PC-9 (cell line): ENCODE data around the gene ITCH. TPM values are rescaled to one million over a fixed set of nuclear protein-coding genes. Genes with fewer than 3 reads are reported as not detected.

Source experiments
- BruUV-seq: library from RNA; stranded (reverse); fragments of 400-500 nt; replicated peaks from 2 replicates; lab custom pipeline; 2021; lab: Mats Ljungman, UMichigan
- CTCF ChIA-PET: fragments of 300-600 bp; sonication (Branson Sonifier 250); formaldehyde crosslinking; loops from one replicate; lab custom pipeline; 2022; ENCODE audit warnings: antibody characterized with exemption; lab: Charles Lee
- POLR2A ChIA-PET: fragments of 300-600 bp; sonication (Branson Sonifier 250); formaldehyde crosslinking; loops from one replicate; lab custom pipeline; 2022; ENCODE audit warnings: antibody characterized with exemption; ENCODE audit not compliant: unreplicated experiment; lab: Charles Lee
- DNase-seq, 2 experiments: peaks; one replicate each; pipeline versions ENCODE4 v3.0.0 to v3.0.0-alpha.2; 2015 to 2022; ENCODE audit warnings: mixed read lengths in 1 of 2
- H2AFZ ChIP-seq: fragments of 200-600 bp; sonication (generic); 2 replicates; pipeline ENCODE4 v1.8.1; 2017; ENCODE audit warnings: antibody characterized with exemption
- H3F3A ChIP-seq: fragments of 200-600 bp; sonication (generic); 2 replicates; pipeline ENCODE4 v1.8.1; 2017; ENCODE audit warnings: antibody characterized with exemption, mild to moderate bottlenecking, low read depth; ENCODE audit not compliant: insufficient read depth
- H3K27ac ChIP-seq: fragments of 200-600 bp; sonication (generic); 2 replicates; pipeline ENCODE4 v1.6.1; 2016; ENCODE audit warnings: mixed run types
- H3K27me3 ChIP-seq: fragments of 200-600 bp; sonication (generic); 2 replicates; pipeline ENCODE4 v1.6.1; 2016; ENCODE audit warnings: low read depth, mixed run types; ENCODE audit not compliant: insufficient read depth
- H3K36me3 ChIP-seq: fragments of 200-600 bp; sonication (generic); 2 replicates; pipeline ENCODE4 v1.6.1; 2016; ENCODE audit warnings: low read depth, mixed run types
- H3K4me1 ChIP-seq: fragments of 200-600 bp; sonication (generic); replicated peaks from 2 replicates; pipeline ENCODE4 v1.6.1; 2016; ENCODE audit warnings: mixed run types; ENCODE audit not compliant: insufficient read depth
- H3K4me2 ChIP-seq: fragments of 200-600 bp; sonication (generic); 2 replicates; pipeline ENCODE4 v1.6.1; 2017; ENCODE audit warnings: mixed run types
- H3K4me3 ChIP-seq: fragments of 200-600 bp; sonication (generic); 2 replicates; pipeline ENCODE4 v1.6.1; 2016; ENCODE audit warnings: mixed run types
- H3K79me2 ChIP-seq: fragments of 200-600 bp; sonication (generic); 2 replicates; pipeline ENCODE4 v1.6.1; 2017; ENCODE audit warnings: low read depth, mixed run types
- H3K9me2 ChIP-seq: fragments of 200-600 bp; sonication (generic); 2 replicates; pipeline ENCODE4 v1.8.1; 2017; ENCODE audit warnings: mild to moderate bottlenecking; ENCODE audit not compliant: insufficient read depth
- H3K9me3 ChIP-seq: fragments of 200-600 bp; sonication (generic); 2 replicates; pipeline ENCODE4 v1.8.1; 2016; ENCODE audit warnings: low read depth; ENCODE audit not compliant: insufficient read depth
- H4K20me1 ChIP-seq: fragments of 200-600 bp; sonication (generic); 2 replicates; pipeline ENCODE4 v1.8.1; 2017; ENCODE audit not compliant: insufficient read depth
- CTCF ChIP-seq: fragments of 200-600 bp; sonication (generic); conservative IDR thresholded peaks from 2 replicates; pipeline ENCODE4 v1.6.1; 2017; ENCODE audit warnings: mixed run types, antibody characterized with exemption, mild to moderate bottlenecking, moderate library complexity
- EZH2 ChIP-seq: fragments of 200-600 bp; sonication (generic); IDR thresholded peaks from 2 replicates; pipeline ENCODE4 v1.8.0; 2017; ENCODE audit warnings: antibody characterized with exemption, low read depth
- intact Hi-C: fragments of 100-400 bp; cut with micrococcal nuclease; formaldehyde crosslinking; loops from one replicate; pipeline ENCODE4 v1.10.0; 2022; ENCODE audit not compliant: unreplicated experiment
- total RNA-seq: library from RNA; stranded (reverse); gene quantifications from 2 replicates; pipeline ENCODE4 v1.2.3, GENCODE V29; 2021

The ITCH gene
- total RNA-seq, 1 experiment from 2014 or later: 144 TPM

- Histone ChIP-seq H3F3A (peaks cover 62% of the 10 kb centered on the region), H4K20me1 (no peaks in the 10 kb centered on the region), H2AFZ (no peak overlapping the region), H3K27me3 (no peaks in the 10 kb centered on the region), H3K4me2 (no peak overlapping the region), H3K9me3 (no peaks in the 10 kb centered on the region), H3K79me2 (peaks cover 28% of the 10 kb centered on the region), H3K27ac (no peak overlapping the region), H3K4me3 (no peak overlapping the region), H3K9me2 (no peaks in the 10 kb centered on the region), H3K36me3 (peaks cover 11% of the 10 kb centered on the region; the same call in 1 of the 2 replicates), H3K4me1 (peaks cover 9% of the 10 kb centered on the region)
- no peak for DNase-seq
- intact Hi-C loops: no loop called here
- POLR2A ChIA-PET: interaction anchor here (0.6 to 1.0 kb wide), 5 partner anchors 51 to 369 kb away, joined by 3 to 13 read pairs (median 8); partner anchors contain the start of gene ITCH
- CTCF ChIA-PET: no interaction called here
- TF ChIP-seq CTCF: no peak
- TF ChIP-seq EZH2: no peak
- BruUV-seq: no TSS peak
Measured at GRCh38 chr20:34514897-34515483, 151.9 kb downstream of the ITCH start.

- no peak for TF ChIP-seq EZH2
- no peak for TF ChIP-seq CTCF
- Histone ChIP-seq H2AFZ (peak overlapping the region; percentile 73; the same call in 1 of the 2 replicates), H3K4me3 (peak overlapping the region; percentile 95), H3K27me3 (no peaks in the 10 kb centered on the region), H3K4me2 (peak overlapping the region; percentile 77), H3F3A (peaks cover 55% of the 10 kb centered on the region), H3K36me3 (peaks cover 12% of the 10 kb centered on the region; the same call in 1 of the 2 replicates), H3K9me2 (no peaks in the 10 kb centered on the region), H3K4me1 (peaks cover 9% of the 10 kb centered on the region), H3K27ac (peak overlapping the region; percentile 69), H4K20me1 (no peaks in the 10 kb centered on the region), H3K9me3 (no peaks in the 10 kb centered on the region), H3K79me2 (peaks cover 31% of the 10 kb centered on the region)
- DNase-seq: peak in 1 of 2 experiments; percentile 49
- BruUV-seq: TSS peak; percentile 75
- CTCF ChIA-PET: no interaction called here
- POLR2A ChIA-PET: interaction anchor here (0.5 to 1.0 kb wide), 9 partner anchors 43 to 369 kb away, joined by 3 to 13 read pairs (median 4); partner anchors contain the start of gene ITCH
- intact Hi-C loops: loop anchor here (1.0 kb wide), 1 partner anchor 11 kb away; no protein-coding TSS in a partner anchor
Measured at GRCh38 chr20:34515484-34516246, 152.6 kb downstream of the ITCH start.

GRCh38 chr20:34516247-34517113 lies 153.4 kb downstream of the ITCH start, which contains the start of gene DYNLRB1:
TSS of gene DYNLRB1 (plus strand) at chr20:34516422. CDS start at chr20:34516459, 37 bp downstream.
- intact Hi-C loops: loop anchor here (1.0 kb wide), 1 partner anchor 10 kb away; no protein-coding TSS in a partner anchor
- H3K4me2 ChIP-seq: peak within 1 kb of the TSS; percentile 77
- peak within 1 kb of the TSS; percentile 95 for H3K4me3 ChIP-seq
- TF ChIP-seq CTCF: no peak
- TF ChIP-seq EZH2: no peak
- H2AFZ ChIP-seq: peak within 1 kb of the TSS; percentile 73
- peaks cover 37% of the 10 kb centered on the region for H3K79me2 ChIP-seq
- ChIA-PET POLR2A (interaction anchor here (0.5 to 1.0 kb wide), 6 partner anchors 44 to 743 kb away, joined by 3 to 8 read pairs (median 4); partner anchors contain the start of gene ITCH), CTCF (no interaction called here)
- H3K9me3 ChIP-seq: no peaks in the 10 kb centered on the region
- H3K4me1 ChIP-seq: peaks cover 9% of the 10 kb centered on the region
- H3K27ac ChIP-seq: peak within 1 kb of the TSS; percentile 69
- H3K36me3 ChIP-seq: peaks cover 4% of the 10 kb centered on the region; the same call in 1 of the 2 replicates
- H3K9me2 ChIP-seq: no peaks in the 10 kb centered on the region
- H4K20me1 ChIP-seq: no peaks in the 10 kb centered on the region
- H3K27me3 ChIP-seq: no peaks in the 10 kb centered on the region
- peak; percentile 82 to 97 for DNase-seq
- peaks cover 47% of the 10 kb centered on the region for H3F3A ChIP-seq
- TSS peak; percentile 58 for BruUV-seq
